ENCODE measurements around the gene HMX3. TPM values are rescaled to one million over a fixed set of nuclear protein-coding genes. Genes with fewer than 3 reads are reported as not detected.

The HMX3 gene
- total RNA-seq, 1 donor from 2014 or later: not detected

Other genes with a start within 250 kb of the HMX3 start
- gene FAM24A, start 225.4 kb upstream of the HMX3 start, total RNA-seq: not detected
- gene C10orf88, start 181.7 kb upstream of the HMX3 start, total RNA-seq: 7.4 TPM
- 2.9 TPM for gene PSTK, start 155.6 kb upstream of the HMX3 start, total RNA-seq
- gene IKZF5, start 127.2 kb upstream of the HMX3 start, total RNA-seq: 9.7 TPM
- 83.6 TPM for gene ACADSB, start 127.0 kb upstream of the HMX3 start, total RNA-seq
- not detected for gene HMX2, start 12.2 kb downstream of the HMX3 start, total RNA-seq
- gene BUB3, start 18.4 kb downstream of the HMX3 start, total RNA-seq: 36.3 TPM